NCI-H226 (cell line): ENCODE results near the gene CHD2.
"Not testable (repeated sequence)": the region's sequence is repeated elsewhere in the genome, so short reads cannot be mapped to it uniquely, and the experiment has no call there.

Experiments used
- DNase-seq: peaks from one replicate; pipeline ENCODE4 v3.0.0-alpha.2; 2015

The CHD2 gene

GRCh38 chr15:93024293-93024692 is 124.2 kb downstream of the CHD2 start:
- DNase-seq: no peak

- no peak for DNase-seq
Observed at GRCh38 chr15:93024716-93025624, 124.8 kb downstream of the CHD2 start.

- DNase-seq: no peak
Observed at GRCh38 chr15:93025625-93025982, 125.5 kb downstream of the CHD2 start.

- DNase-seq: no peak
Observed at GRCh38 chr15:93026380-93026817, 126.3 kb downstream of the CHD2 start.

- no peak for DNase-seq
Observed at GRCh38 chr15:93027413-93027812, 127.3 kb downstream of the CHD2 start.

- DNase-seq: no peak
Observed at GRCh38 chr15:93028111-93028631, 128.0 kb downstream of the CHD2 start.

GRCh38 chr15:93028632-93029213 is 128.6 kb downstream of the CHD2 start:
- DNase-seq: peak; percentile 26

GRCh38 chr15:93029214-93029835 is 129.2 kb downstream of the CHD2 start:
- DNase-seq: no peak

GRCh38 chr15:93029836-93030429 is 129.8 kb downstream of the CHD2 start:
- peak; percentile 26 for DNase-seq

GRCh38 chr15:93030430-93031102 is 130.4 kb downstream of the CHD2 start:
- peak; percentile 46 for DNase-seq

GRCh38 chr15:93031103-93031464 is 131.0 kb downstream of the CHD2 start:
- no peak for DNase-seq

GRCh38 chr15:93031557-93032384 is 131.6 kb downstream of the CHD2 start:
- not testable (repeated sequence) for DNase-seq

GRCh38 chr15:93032515-93033206 is 132.5 kb downstream of the CHD2 start:
- DNase-seq: not testable (repeated sequence)

GRCh38 chr15:93033434-93034045 is 133.4 kb downstream of the CHD2 start:
- DNase-seq: no peak

- no peak for DNase-seq
Observed at GRCh38 chr15:93034512-93034911, 134.4 kb downstream of the CHD2 start.

- no peak for DNase-seq
Observed at GRCh38 chr15:93035092-93035915, 135.2 kb downstream of the CHD2 start.

GRCh38 chr15:93035953-93036810 is 136.1 kb downstream of the CHD2 start:
- peak; percentile 29 for DNase-seq

GRCh38 chr15:93036951-93037819 is 137.1 kb downstream of the CHD2 start:
- no peak for DNase-seq
